Mesenchymal stem cell (in vitro differentiated cells and primary cell): Measurements from ENCODE around the gene ERC2.

Experiments
- DNase-seq: peaks from one replicate; pipeline ENCODE4 v3.0.0-alpha.2; 2013
- H2AFZ ChIP-seq: one replicate; pipeline ENCODE4 v1.6.1; 2013; ENCODE audit warnings: low read depth, mild to moderate bottlenecking, control low read depth, inconsistent platforms, low read length, moderate library complexity
- H2AK5ac ChIP-seq: 2 replicates; pipeline ENCODE4 v1.6.1; 2013; ENCODE audit warnings: low read length, moderate library complexity, mild to moderate bottlenecking, inconsistent platforms; ENCODE audit not compliant: severe bottlenecking
- H2BK120ac ChIP-seq: one replicate; pipeline ENCODE4 v1.6.1; 2013; ENCODE audit warnings: low read depth, mild to moderate bottlenecking, inconsistent platforms, low read length, moderate library complexity
- H2BK12ac ChIP-seq, 2 experiments: one replicate each; pipeline ENCODE4 v1.6.1; 2013; ENCODE audit warnings: inconsistent platforms in 2 of 2, low read length in 2 of 2, mild to moderate bottlenecking in 2 of 2, moderate library complexity in 2 of 2, control low read depth in 1 of 2
- H2BK15ac ChIP-seq: one replicate; pipeline ENCODE4 v1.6.1; 2013; ENCODE audit warnings: mild to moderate bottlenecking, low read depth, inconsistent platforms; ENCODE audit not compliant: poor library complexity, severe bottlenecking
- H2BK5ac ChIP-seq: 2 replicates; pipeline ENCODE4 v1.6.1; 2013; ENCODE audit warnings: low read depth, mild to moderate bottlenecking, low read length, control low read depth, inconsistent platforms; ENCODE audit not compliant: poor library complexity, severe bottlenecking
- H3K14ac ChIP-seq, 2 experiments: one replicate each; pipeline ENCODE4 v1.6.1; 2013; ENCODE audit warnings: inconsistent platforms in 2 of 2, low read length in 2 of 2, control low read depth in 1 of 2, mild to moderate bottlenecking in 1 of 2, moderate library complexity in 1 of 2
- H3K18ac ChIP-seq, 2 experiments: one replicate each; pipeline ENCODE4 v1.6.1; 2013; ENCODE audit warnings: inconsistent platforms in 2 of 2, low read length in 2 of 2, control low read depth in 1 of 2, low read depth in 1 of 2, mild to moderate bottlenecking in 1 of 2
- H3K23ac ChIP-seq, 2 experiments: one replicate each; pipeline ENCODE4 v1.6.1; 2013; ENCODE audit warnings: inconsistent platforms in 2 of 2, low read length in 2 of 2, mild to moderate bottlenecking in 2 of 2, moderate library complexity in 2 of 2, control low read depth in 1 of 2
- H3K27ac ChIP-seq: 2 replicates; pipeline ENCODE4 v1.5.1; 2013; ENCODE audit warnings: mild to moderate bottlenecking, moderate library complexity, low read length, control low read depth, inconsistent platforms; ENCODE audit not compliant: poor library complexity, severe bottlenecking
- H3K27me3 ChIP-seq, 2 experiments: 2 replicates each; pipeline versions ENCODE4 v1.6.1 to v1.7.0; 2013; ENCODE audit warnings: low read length in 2 of 2, mild to moderate bottlenecking in 2 of 2, moderate library complexity in 2 of 2, control low read depth in 1 of 2, inconsistent platforms in 1 of 2; ENCODE audit not compliant: control insufficient read depth in 1 of 2, insufficient read depth in 1 of 2
- H3K36me3 ChIP-seq, 2 experiments: 2 replicates each; pipeline versions ENCODE4 v1.6.1 to v1.7.0; 2013; ENCODE audit warnings: low read length in 2 of 2, control low read depth in 1 of 2, inconsistent platforms in 1 of 2, low read depth in 1 of 2, mild to moderate bottlenecking in 1 of 2; ENCODE audit not compliant: insufficient read depth in 2 of 2, control insufficient read depth in 1 of 2
- H3K4ac ChIP-seq, 2 experiments: one replicate each; pipeline ENCODE4 v1.6.1; 2013; ENCODE audit warnings: inconsistent platforms in 2 of 2, low read length in 2 of 2, mild to moderate bottlenecking in 2 of 2, moderate library complexity in 2 of 2, control low read depth in 1 of 2, low read depth in 1 of 2
- H3K4me1 ChIP-seq: 2 replicates; pipeline ENCODE4 v1.6.1; 2013; ENCODE audit warnings: low read depth, low read length, control low read depth; ENCODE audit not compliant: control insufficient read depth, insufficient read depth
- H3K4me2 ChIP-seq: 2 replicates; pipeline ENCODE4 v1.6.1; 2013; ENCODE audit warnings: low read length, mild to moderate bottlenecking, inconsistent platforms; ENCODE audit not compliant: poor library complexity, severe bottlenecking
- H3K4me3 ChIP-seq, 2 experiments: 2 replicates each; pipeline versions ENCODE4 v1.5.1 to v1.7.0; 2013; ENCODE audit warnings: low read length in 2 of 2, mild to moderate bottlenecking in 2 of 2, control low read depth in 1 of 2, low read depth in 1 of 2; ENCODE audit not compliant: insufficient read depth in 1 of 2
- H3K79me1 ChIP-seq: replicated peaks from 2 replicates; pipeline ENCODE4 v1.6.1; 2013; ENCODE audit warnings: mild to moderate bottlenecking, control low read depth, low read length, inconsistent platforms; ENCODE audit not compliant: poor library complexity, severe bottlenecking
- H3K9ac ChIP-seq: 2 replicates; pipeline ENCODE4 v1.7.0; 2013; ENCODE audit warnings: mild to moderate bottlenecking, low read length, moderate library complexity
- H3K9me3 ChIP-seq: 2 replicates; pipeline ENCODE4 v1.7.0; 2013; ENCODE audit warnings: mild to moderate bottlenecking, low read length; ENCODE audit not compliant: control insufficient read depth
- H4K8ac ChIP-seq: one replicate; pipeline ENCODE4 v1.6.1; 2013; ENCODE audit warnings: inconsistent platforms, mild to moderate bottlenecking, low read length, moderate library complexity
- H4K91ac ChIP-seq: one replicate; pipeline ENCODE4 v1.6.1; 2013; ENCODE audit warnings: mild to moderate bottlenecking, low read length, inconsistent platforms
- WGBS: methylation state at CpG from one replicate; pipeline ENCODE4 v1.1.7; 2013; ENCODE audit warnings: mixed read lengths; 5-methylcytosine and 5-hydroxymethylcytosine counted together

ERC2 gene

DNA sequence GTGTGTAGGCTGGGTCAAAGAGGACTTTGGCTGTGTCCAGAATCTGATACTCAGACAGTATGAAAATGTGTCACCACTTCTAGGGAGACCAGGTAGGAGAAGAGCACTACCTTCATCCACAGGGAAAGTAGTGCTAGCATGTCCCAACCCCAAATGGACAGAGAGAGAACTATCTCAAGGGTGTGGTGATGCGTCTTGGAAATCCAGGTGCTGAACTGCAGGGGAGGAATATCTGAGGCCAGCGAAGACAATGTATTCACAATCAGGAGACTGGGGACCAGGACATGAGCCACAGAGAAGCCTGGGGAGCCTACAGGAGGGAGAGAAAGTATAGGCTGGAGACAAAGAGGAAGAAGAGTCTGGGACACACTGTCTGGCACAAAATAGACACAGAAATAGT, 829.1 kb downstream of the ERC2 start:
- no peak overlapping the region for H3K4me2 ChIP-seq
- no peak overlapping the region for H3K9ac ChIP-seq
- 97% methylated on average over 2 of the region's 2 CpGs for WGBS
- H2AFZ ChIP-seq, result no peak overlapping the region
- no peaks in the 10 kb centered on the region for H3K4me1 ChIP-seq
- no peak overlapping the region for H2BK120ac ChIP-seq
- H3K4ac ChIP-seq, result no peak overlapping the region
- H3K9me3 ChIP-seq, result peaks cover 4% of the 10 kb centered on the region
- H4K91ac ChIP-seq, result no peak overlapping the region
- H3K79me1 ChIP-seq, result no peaks in the 10 kb centered on the region
- H2AK5ac ChIP-seq, result no peak overlapping the region
- H3K18ac ChIP-seq, result no peak overlapping the region
- H3K27ac ChIP-seq, result no peak overlapping the region
- no peak overlapping the region for H3K23ac ChIP-seq
- H3K36me3 ChIP-seq, result no peaks in the 10 kb centered on the region
- H2BK12ac ChIP-seq, result no peak overlapping the region
- H2BK15ac ChIP-seq, result no peak overlapping the region
- H2BK5ac ChIP-seq, result no peak overlapping the region
- peaks cover 11 to 16% of the 10 kb centered on the region in 2 experiments for H3K27me3 ChIP-seq
- DNase-seq, result no peak
- no peak overlapping the region for H4K8ac ChIP-seq
- H3K14ac ChIP-seq, result no peak overlapping the region
- no peak overlapping the region for H3K4me3 ChIP-seq

- Histone ChIP-seq H3K23ac (no peak overlapping the region), H2AFZ (no peak overlapping the region), H2BK12ac (no peak overlapping the region), H3K18ac (no peak overlapping the region), H3K27ac (no peak overlapping the region), H2BK5ac (no peak overlapping the region), H3K79me1 (no peaks in the 10 kb centered on the region), H2BK15ac (no peak overlapping the region), H4K8ac (no peak overlapping the region), H2AK5ac (no peak overlapping the region), H3K9me3 (peaks cover 4% of the 10 kb centered on the region), H4K91ac (no peak overlapping the region), H3K9ac (no peak overlapping the region), H3K4me3 (no peak overlapping the region), H3K36me3 (no peaks in the 10 kb centered on the region), H3K4me2 (no peak overlapping the region), H2BK120ac (no peak overlapping the region), H3K4ac (no peak overlapping the region), H3K27me3 (peaks cover 11 to 22% of the 10 kb centered on the region in 2 experiments), H3K4me1 (no peaks in the 10 kb centered on the region), H3K14ac (no peak overlapping the region)
- DNase-seq, result no peak
- WGBS, result 93% methylated on average over 3 of the region's 7 CpGs
Measured at GRCh38 chr3:55637906-55638638, 830.2 kb downstream of the ERC2 start.

- Histone ChIP-seq H2BK5ac (no peak overlapping the region), H2AFZ (peak overlapping the region; percentile 10), H3K23ac (no peak overlapping the region)
Measured at GRCh38 chr3:55636300-55637195, 831.7 kb downstream of the ERC2 start.

GRCh38 chr3:55634345-55634744, 833.9 kb downstream of the ERC2 start:
- H3K27ac ChIP-seq, result no peak overlapping the region
- no peak overlapping the region for H2BK120ac ChIP-seq
- H2AK5ac ChIP-seq, result no peak overlapping the region
- no peak overlapping the region for H2AFZ ChIP-seq
- peaks cover 4% of the 10 kb centered on the region for H3K9me3 ChIP-seq
- no peak overlapping the region for H3K9ac ChIP-seq
- no peak overlapping the region for H3K18ac ChIP-seq
- H3K4me2 ChIP-seq, result no peak overlapping the region
- H2BK5ac ChIP-seq, result no peak overlapping the region
- H2BK12ac ChIP-seq, result no peak overlapping the region
- no peaks in the 10 kb centered on the region for H3K4me1 ChIP-seq
- no peaks in the 10 kb centered on the region for H3K36me3 ChIP-seq
- no peak overlapping the region for H3K4ac ChIP-seq
- H3K14ac ChIP-seq, result no peak overlapping the region
- 84% methylated on average over 6 of the region's 6 CpGs for WGBS
- H4K8ac ChIP-seq, result no peak overlapping the region
- no peaks in the 10 kb centered on the region for H3K79me1 ChIP-seq
- H4K91ac ChIP-seq, result no peak overlapping the region
- H2BK15ac ChIP-seq, result no peak overlapping the region
- no peak overlapping the region for H3K4me3 ChIP-seq
- no peak for DNase-seq
- H3K27me3 ChIP-seq, result peaks cover 4 to 29% of the 10 kb centered on the region in 2 experiments
- H3K23ac ChIP-seq, result no peak overlapping the region

More at GRCh38 chr3:55636300-55637195, 831.7 kb downstream of the ERC2 start:
- H2AK5ac ChIP-seq, result no peak overlapping the region
- H3K4me3 ChIP-seq, result no peak overlapping the region
- H3K79me1 ChIP-seq, result no peaks in the 10 kb centered on the region
- peaks cover 4% of the 10 kb centered on the region for H3K9me3 ChIP-seq
- peak overlapping the region in 1 of 2 experiments; percentile 26 for H3K14ac ChIP-seq
- H3K27ac ChIP-seq, result no peak overlapping the region
- WGBS, result 95% methylated on average over 8 of the region's 9 CpGs
- no peaks in the 10 kb centered on the region for H3K36me3 ChIP-seq
- no peak overlapping the region for H3K4ac ChIP-seq
- no peak overlapping the region for H3K4me2 ChIP-seq
- peaks cover 11 to 29% of the 10 kb centered on the region in 2 experiments for H3K27me3 ChIP-seq
- H2BK120ac ChIP-seq, result no peak overlapping the region
- H3K4me1 ChIP-seq, result no peaks in the 10 kb centered on the region
- H3K18ac ChIP-seq, result no peak overlapping the region
- no peak overlapping the region for H2BK15ac ChIP-seq
- H2BK12ac ChIP-seq, result peak overlapping the region; percentile 28 to 29
- H3K9ac ChIP-seq, result no peak overlapping the region
- no peak overlapping the region for H4K91ac ChIP-seq
- DNase-seq, result no peak
- H4K8ac ChIP-seq, result peak overlapping the region; percentile 60
